Effector CD8-positive, alpha-beta T cell (primary cell): ENCODE data around the gene PABPN1L.
"Not testable (repeated sequence)": the region's sequence is repeated elsewhere in the genome, so short reads cannot be mapped to it uniquely, and the experiment has no call there.

Experiments
- DNase-seq: peaks from one replicate; lab custom pipeline; 2025; lab: John Stamatoyannopoulos, UW

PABPN1L gene

GRCh38 chr16:88901718-88902337, 35.4 kb upstream of the PABPN1L start:
- no peak for DNase-seq

- DNase-seq, result no peak
Measured at GRCh38 chr16:88900662-88901052, 34.2 kb upstream of the PABPN1L start.

DNA sequence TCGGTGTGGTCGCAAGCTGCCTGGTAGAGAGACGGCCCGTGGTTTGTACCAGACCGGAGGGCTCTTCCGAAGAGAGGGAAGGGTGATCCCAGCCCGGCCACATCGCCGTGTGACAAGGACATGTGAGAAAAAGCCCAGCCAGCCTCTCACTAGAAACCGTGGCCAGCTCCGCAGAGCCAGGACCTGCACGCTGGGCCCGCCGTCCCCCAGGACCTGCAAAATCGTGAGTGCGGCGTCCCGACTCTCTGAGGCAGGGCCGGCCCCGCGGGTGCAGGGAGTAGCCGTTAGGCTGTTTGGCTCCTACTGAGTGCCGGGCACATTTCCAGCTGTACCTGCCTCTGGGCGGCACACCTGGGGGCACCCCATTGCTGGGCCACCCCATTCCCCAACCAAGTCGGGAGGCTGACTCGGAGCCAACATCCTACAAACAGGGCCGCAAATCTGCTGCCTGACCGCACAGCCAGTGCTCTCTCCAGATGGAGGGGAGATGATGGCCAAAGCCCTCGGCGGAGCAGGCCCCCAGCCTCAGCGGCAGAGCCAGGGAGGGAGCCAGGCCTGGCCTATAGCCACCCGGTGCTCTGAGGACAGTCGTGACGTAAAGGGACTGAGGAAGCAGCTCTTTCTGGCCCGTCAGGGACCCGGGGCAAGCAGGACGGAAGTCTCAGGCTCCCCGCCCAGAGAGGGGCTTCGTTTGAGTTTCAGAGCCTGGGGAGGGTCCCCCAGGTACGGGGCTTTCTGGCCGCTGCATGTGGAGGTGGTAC, 33.6 kb upstream of the PABPN1L start:
- no peak for DNase-seq

- no peak for DNase-seq
Measured at GRCh38 chr16:88897696-88898425, 31.4 kb upstream of the PABPN1L start.

DNA sequence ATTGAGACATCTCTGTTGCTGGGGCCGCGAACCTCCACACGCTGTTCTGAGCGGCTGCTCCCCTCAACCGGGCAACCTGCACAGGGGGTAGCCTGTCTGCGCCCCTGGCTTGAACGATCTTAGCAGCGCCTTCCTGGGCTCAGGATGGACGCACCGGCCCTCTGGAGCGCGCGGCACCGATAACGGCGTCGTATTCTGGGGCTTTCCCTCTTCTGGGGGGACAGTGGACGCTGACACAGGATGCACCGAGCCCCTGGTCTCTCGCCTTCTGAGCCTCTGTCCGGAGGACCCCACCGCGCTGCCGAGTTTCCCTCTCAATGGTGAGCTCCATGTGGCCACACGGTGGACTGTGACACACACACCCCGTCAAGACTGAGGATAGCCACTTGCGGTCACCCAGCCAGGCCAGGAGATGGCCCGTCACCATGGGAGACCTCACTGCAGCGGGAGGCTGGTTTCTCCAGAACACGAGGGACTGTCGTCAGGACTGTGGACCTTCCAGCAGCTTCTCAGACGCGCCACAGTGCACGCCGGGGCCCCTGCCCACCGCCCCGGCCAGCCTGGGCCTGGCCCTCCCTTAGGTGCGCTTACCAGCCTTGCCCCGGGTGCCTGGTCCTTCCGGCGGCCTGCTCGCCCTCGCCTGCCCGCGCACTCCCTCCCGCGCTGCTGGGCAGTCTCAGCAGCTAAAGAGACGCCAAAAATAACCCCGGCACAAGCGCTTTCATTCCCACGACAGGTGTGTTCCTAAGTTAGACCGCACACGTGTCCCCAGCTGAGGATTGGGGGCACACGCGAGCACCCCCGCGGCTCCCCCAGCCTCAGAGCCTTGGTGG, 30.0 kb upstream of the PABPN1L start:
- no peak for DNase-seq

GRCh38 chr16:88895335-88895734, 28.9 kb upstream of the PABPN1L start:
- DNase-seq, result no peak

DNA sequence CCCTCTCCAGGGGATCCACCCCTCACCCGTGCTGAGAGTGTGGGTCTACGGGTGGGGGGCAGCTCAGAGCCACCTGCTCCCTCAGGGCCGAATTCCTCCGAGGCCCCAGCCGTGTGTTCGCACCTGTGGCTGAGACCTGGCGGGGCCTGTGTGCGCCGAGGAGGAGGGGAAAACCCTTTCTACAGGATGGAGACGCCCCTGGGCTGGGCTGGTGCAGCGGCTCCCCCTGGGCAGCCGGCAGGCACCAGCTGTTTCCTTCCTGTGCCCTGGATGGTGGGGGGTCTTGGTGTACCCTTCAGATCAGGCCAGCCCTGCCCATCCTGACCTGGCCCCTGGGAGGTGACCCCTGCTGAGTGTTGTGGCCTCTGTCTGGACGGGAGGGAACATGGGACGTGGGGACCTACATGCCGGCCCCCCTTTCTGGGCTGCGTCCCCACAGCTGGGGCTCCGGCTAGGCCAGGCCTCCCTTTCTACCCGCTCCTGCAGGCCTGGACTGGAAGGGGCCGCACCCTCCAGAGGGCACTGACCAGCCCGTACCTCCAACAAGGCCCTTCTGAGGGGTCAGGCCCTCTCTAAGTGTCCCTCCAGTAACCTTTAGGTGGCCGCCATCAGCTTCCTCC, 28.3 kb upstream of the PABPN1L start:
- DNase-seq, result no peak

GRCh38 chr16:88894266-88894665, 27.8 kb upstream of the PABPN1L start:
- DNase-seq, result not testable (repeated sequence)

DNA sequence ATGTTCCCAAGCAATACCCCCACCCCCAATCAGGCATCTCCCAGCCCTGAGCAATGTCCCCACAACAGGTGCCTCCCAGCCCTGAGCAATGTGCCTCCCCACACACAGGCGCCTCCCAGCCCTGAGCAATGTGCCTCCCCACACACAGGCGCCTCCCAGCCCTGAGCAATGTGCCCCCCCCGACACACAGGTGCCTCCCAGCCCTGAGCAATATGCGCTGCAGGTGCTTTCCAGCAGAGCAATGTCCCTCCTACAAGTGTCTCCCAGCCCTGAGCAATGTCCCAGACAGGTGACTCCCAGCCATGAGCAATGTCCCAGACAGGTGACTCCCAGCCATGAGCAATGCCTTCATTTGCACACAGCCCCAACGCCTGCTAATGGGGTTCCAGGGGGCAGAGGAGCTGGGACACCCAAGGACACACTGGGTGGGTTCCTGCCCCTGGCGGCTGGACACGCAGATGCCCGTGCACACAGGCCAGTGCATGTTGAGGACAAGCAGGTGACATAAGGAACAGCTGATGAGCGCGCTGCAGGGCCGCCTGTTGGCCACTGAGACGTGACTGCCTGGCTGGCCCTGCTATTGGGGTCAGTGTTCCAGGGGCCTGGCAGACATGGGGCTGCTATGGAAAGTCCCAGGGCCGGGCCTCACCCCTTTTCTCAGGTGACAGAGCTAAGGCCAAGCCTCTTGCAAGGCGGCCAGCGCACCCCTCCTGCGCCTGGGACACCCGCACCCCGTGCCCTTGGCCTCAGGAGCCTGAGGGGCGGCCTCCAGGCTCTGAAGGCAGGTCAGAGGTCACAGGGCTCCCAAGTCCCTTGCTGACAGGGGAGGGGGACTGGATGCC, 26.9 kb upstream of the PABPN1L start:
- DNase-seq, result no peak

DNA sequence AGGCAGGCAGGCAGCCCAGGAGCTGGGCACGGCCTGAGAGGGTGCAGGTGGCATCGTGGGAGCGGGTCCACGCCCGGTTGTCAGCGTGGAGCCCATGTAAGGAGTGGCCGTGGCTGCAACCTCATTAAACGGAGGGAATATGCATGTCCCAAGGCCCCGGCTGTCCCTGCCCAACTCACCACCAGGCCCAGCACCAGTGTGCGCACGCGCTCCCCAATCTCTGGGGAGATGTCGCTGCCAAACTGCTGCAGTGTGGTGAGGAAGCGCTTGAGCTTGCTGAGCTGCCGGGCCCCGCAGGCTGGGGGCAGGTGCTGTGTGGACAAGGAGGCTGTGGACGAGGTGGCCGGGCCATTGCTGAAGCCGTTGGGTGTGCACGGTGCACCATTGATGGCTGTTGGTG, 25.6 kb upstream of the PABPN1L start:
- no peak for DNase-seq

GRCh38 chr16:88891083-88891482, 24.6 kb upstream of the PABPN1L start:
- DNase-seq, result no peak

- not testable (repeated sequence) for DNase-seq
Measured at GRCh38 chr16:88889702-88890352, 23.4 kb upstream of the PABPN1L start.

GRCh38 chr16:88888461-88889387, 22.3 kb upstream of the PABPN1L start:
- no peak for DNase-seq

GRCh38 chr16:88888057-88888456, 21.6 kb upstream of the PABPN1L start:
- DNase-seq, result no peak

GRCh38 chr16:88886845-88887521, 20.5 kb upstream of the PABPN1L start:
- DNase-seq, result no peak

DNA sequence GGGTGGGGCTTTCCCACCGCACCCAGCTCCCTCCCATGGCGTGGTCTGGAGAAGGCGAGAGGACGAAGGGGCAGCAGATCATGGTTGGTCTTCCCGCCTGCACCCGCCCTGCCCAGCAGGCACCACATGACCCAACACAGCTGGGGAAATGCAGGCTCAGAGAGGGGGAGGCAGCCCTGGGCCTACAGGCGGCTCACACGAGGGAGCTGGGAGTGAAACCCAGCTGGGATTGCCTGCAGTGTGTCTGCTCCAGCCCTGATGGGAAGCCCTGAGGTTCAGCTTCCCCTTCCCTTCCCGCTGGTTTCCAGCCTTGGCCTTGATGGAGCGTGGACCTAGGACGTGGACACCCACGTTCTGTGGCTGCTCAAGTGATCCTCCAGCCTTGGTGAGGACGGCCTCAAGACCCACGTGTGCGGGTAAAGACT, 20.0 kb upstream of the PABPN1L start:
- no peak for DNase-seq

- no peak for DNase-seq
Measured at GRCh38 chr16:88885693-88886280, 19.3 kb upstream of the PABPN1L start.
